ENCODE results near the gene FOXP1.

GRCh38 chr3:71581457-71582035, 2.0 kb downstream of the FOXP1 start:
- TF ChIP-seq CTCF (IDR thresholded peaks at IDR 0.05): peak; percentile 9
- peak; percentile 47 for TF ChIP-seq EZH2 (IDR thresholded peaks at IDR 0.05)
- no peak for TF ChIP-seq EZH2phosphoT487 (IDR thresholded peaks at IDR 0.05)

Measured in neural progenitor cell (in vitro differentiated cells).